ENCODE results near the gene IYD. TPM values are rescaled to one million over a fixed set of nuclear protein-coding genes. Genes with fewer than 3 reads are reported as not detected.

The IYD gene
- total RNA-seq, 1 donor from 2014 or later: under 0.01 TPM

DNA sequence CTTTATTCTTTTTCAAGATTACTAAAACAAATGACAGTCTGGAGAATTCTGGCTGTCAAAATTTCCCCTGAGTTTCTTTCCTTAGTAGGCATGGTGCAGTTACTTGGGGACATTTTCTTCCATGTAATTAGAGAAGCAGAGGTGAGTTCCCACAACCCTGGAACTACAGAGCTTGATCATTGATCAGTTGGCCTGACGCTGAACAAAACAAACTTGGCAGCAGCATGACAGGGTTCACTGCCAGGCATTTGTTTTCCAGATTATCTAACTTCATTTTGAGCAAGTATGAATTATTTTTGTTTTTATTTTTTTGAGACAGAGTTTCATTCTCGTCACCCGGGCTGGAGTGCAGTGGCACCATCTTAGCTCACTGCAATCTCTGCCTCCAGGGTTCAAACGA is 22.6 kb downstream of the IYD start:
- no peak overlapping the region for H3K4me3 ChIP-seq
- H3K27ac ChIP-seq: no peak overlapping the region
- no peaks in the 10 kb centered on the region for H3K9me3 ChIP-seq
- no peaks in the 10 kb centered on the region for H3K36me3 ChIP-seq
- H3K4me1 ChIP-seq: no peaks in the 10 kb centered on the region
- no peak for DNase-seq (ENCODE audit: low spot score in 2 of 2)
- TF ChIP-seq, protein P1, sequence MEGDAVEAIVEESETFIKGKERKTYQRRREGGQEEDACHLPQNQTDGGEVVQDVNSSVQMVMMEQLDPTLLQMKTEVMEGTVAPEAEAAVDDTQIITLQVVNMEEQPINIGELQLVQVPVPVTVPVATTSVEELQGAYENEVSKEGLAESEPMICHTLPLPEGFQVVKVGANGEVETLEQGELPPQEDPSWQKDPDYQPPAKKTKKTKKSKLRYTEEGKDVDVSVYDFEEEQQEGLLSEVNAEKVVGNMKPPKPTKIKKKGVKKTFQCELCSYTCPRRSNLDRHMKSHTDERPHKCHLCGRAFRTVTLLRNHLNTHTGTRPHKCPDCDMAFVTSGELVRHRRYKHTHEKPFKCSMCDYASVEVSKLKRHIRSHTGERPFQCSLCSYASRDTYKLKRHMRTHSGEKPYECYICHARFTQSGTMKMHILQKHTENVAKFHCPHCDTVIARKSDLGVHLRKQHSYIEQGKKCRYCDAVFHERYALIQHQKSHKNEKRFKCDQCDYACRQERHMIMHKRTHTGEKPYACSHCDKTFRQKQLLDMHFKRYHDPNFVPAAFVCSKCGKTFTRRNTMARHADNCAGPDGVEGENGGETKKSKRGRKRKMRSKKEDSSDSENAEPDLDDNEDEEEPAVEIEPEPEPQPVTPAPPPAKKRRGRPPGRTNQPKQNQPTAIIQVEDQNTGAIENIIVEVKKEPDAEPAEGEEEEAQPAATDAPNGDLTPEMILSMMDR (IDR thresholded peaks at IDR 0.05): no peak
- H3K27me3 ChIP-seq: no peaks in the 10 kb centered on the region
- intact Hi-C loops (cut with DNase I): no loop called here

DNA sequence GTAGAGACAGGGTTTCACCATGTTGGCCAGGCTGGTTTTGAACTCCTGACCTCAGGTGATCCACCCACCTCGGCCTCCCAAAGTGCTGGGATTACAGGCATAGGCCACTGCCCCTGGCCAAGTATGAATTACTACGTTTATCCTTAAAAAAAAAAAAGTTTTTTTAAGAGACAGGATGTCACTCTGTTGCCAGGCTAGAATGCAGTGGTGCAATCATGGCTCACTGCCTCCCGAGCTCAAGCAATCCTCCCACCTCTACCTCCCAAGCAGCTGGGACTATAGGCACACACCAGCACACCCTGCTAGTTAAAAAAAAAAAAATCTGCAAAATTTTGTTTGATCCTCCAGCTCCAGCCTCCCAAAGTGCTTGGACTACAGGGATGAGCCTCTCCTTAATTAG is 23.1 kb downstream of the IYD start:
- Histone ChIP-seq H3K4me1 (no peaks in the 10 kb centered on the region), H3K36me3 (no peaks in the 10 kb centered on the region), H3K9me3 (no peaks in the 10 kb centered on the region), H3K4me3 (no peak overlapping the region), H3K27me3 (no peaks in the 10 kb centered on the region), H3K27ac (no peak overlapping the region)
- no peak for DNase-seq (ENCODE audit: low spot score in 2 of 2)
- intact Hi-C loops (cut with DNase I): no loop called here
- TF ChIP-seq, protein P1 (IDR thresholded peaks at IDR 0.05): no peak

DNA sequence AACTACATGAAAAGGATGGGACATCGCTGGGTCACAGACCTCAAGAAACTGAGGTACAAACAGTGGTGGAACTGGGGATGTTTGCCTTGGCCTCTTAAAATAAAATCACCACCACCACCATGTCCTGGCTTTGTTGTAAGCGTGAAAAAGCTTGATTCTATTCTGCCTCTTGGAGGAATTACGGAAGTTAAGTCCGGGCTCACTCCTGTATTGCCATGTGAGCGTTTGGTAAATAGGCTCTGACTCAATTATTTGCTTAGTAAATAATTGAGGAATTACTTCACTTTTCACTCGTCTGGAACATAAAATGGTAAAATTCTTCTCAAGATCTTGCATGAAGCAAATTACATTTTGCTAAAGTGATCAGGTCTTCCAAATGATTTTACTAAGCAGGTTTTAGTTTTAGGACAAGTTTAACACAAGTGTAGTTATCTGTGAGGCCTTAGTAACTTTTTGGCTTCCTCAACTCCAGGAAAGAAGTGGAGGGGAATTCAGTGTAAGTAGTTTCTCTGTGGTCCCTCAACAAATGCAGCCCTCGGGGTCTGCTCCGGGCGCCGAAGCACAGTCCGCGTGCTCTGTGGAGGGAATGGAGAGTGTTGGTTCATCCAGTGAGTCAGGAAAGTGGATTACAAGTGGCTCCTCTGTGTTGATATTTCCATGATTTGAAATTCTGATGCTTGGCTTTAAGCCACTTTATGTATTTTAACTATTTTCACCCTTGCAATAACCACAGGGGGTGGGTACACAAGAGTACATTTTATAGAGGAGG is 23.8 kb downstream of the IYD start:
- TF ChIP-seq, protein P1 (IDR thresholded peaks at IDR 0.05): no peak
- no peak overlapping the region for H3K4me3 ChIP-seq
- H3K9me3 ChIP-seq: no peaks in the 10 kb centered on the region
- DNase-seq (ENCODE audit: low spot score in 2 of 2): no peak
- H3K36me3 ChIP-seq: no peaks in the 10 kb centered on the region
- no peaks in the 10 kb centered on the region for H3K27me3 ChIP-seq
- intact Hi-C loops (cut with DNase I): no loop called here
- no peak overlapping the region for H3K27ac ChIP-seq
- no peaks in the 10 kb centered on the region for H3K4me1 ChIP-seq

DNA sequence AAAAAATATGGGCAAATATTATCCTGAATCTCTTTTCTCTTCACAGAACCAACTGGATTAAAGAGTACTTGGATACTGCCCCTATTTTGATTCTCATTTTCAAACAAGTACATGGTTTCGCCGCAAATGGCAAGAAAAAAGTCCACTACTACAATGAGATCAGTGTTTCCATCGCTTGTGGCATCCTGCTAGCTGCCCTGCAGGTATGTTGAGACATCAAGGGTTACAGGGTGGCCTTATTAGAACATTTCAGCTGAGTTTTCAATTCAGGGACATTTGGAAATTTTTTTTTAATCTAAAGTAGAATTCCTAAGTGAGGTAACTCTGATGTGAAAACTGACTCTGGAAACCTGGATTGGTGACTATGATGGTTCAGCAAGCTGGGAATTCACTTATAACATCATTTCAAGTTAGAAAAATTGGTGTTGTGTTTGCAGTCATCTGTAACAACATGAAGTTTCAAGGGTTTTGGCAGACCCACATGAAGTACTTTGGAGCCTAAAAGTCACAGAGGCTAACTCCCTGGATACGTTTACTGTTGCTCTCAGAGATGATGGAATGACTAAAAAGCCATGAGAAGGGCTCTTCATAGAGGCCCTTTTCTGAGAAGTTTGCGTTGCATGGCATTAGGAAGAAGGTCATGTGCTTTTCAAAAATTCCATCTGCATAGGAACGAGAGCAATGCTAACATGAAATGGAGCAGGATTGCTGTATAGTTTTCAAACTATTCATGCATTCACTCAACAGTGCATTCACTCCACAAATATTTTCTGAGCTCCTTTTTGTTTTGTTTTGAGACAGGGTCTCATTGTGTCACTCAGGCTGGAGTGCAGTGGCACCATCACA is 25.5 kb downstream of the IYD start:
- intact Hi-C loops (cut with DNase I): no loop called here
- Histone ChIP-seq H3K9me3 (no peaks in the 10 kb centered on the region), H3K36me3 (no peaks in the 10 kb centered on the region), H3K27ac (no peak overlapping the region), H3K27me3 (no peaks in the 10 kb centered on the region), H3K4me3 (no peak overlapping the region), H3K4me1 (no peaks in the 10 kb centered on the region)
- TF ChIP-seq, protein P1 (IDR thresholded peaks at IDR 0.05): no peak
- no peak for DNase-seq (ENCODE audit: low spot score in 2 of 2)

DNA sequence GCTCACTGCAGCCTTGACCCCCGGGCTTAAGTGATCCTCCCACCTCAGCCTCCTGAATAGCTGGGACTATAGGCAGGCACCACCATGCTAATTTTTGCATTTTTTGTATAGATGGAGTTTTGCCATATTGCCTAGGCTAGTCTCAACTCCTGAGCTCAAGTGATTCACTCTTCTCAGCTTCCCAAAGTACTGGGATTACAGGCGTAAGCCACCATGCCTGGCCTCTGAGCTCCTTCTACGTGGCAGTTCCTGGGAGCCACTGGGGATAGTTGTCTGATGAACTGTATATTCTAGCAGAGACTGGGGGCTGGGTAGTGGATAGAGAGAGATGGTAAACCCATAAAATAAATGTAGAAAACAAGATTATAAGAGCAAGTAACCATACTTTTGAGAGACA is 26.1 kb downstream of the IYD start:
- H3K27ac ChIP-seq: no peak overlapping the region
- no peaks in the 10 kb centered on the region for H3K36me3 ChIP-seq
- DNase-seq (ENCODE audit: low spot score in 2 of 2): no peak
- intact Hi-C loops (cut with DNase I): loop anchor here (1.0 kb wide), 1 partner anchor 315 kb away; no protein-coding TSS in a partner anchor
- H3K9me3 ChIP-seq: no peaks in the 10 kb centered on the region
- TF ChIP-seq, protein P1 (IDR thresholded peaks at IDR 0.05): no peak
- no peaks in the 10 kb centered on the region for H3K27me3 ChIP-seq
- no peak overlapping the region for H3K4me3 ChIP-seq
- H3K4me1 ChIP-seq: no peaks in the 10 kb centered on the region
